ENCODE results near the gene UNC119. TPM values are rescaled to one million over a fixed set of nuclear protein-coding genes. Genes with fewer than 3 reads are reported as not detected.
A peak's percentile ranks its signal among the peaks of the same experiment; 100 is the strongest.

Gene UNC119
- total and polyA plus RNA-seq, 2 of the 13 experiments (the other 11 are each of a cell fraction or from before 2014, with no cell fraction given), result 10.4 to 63.1 TPM

DNA sequence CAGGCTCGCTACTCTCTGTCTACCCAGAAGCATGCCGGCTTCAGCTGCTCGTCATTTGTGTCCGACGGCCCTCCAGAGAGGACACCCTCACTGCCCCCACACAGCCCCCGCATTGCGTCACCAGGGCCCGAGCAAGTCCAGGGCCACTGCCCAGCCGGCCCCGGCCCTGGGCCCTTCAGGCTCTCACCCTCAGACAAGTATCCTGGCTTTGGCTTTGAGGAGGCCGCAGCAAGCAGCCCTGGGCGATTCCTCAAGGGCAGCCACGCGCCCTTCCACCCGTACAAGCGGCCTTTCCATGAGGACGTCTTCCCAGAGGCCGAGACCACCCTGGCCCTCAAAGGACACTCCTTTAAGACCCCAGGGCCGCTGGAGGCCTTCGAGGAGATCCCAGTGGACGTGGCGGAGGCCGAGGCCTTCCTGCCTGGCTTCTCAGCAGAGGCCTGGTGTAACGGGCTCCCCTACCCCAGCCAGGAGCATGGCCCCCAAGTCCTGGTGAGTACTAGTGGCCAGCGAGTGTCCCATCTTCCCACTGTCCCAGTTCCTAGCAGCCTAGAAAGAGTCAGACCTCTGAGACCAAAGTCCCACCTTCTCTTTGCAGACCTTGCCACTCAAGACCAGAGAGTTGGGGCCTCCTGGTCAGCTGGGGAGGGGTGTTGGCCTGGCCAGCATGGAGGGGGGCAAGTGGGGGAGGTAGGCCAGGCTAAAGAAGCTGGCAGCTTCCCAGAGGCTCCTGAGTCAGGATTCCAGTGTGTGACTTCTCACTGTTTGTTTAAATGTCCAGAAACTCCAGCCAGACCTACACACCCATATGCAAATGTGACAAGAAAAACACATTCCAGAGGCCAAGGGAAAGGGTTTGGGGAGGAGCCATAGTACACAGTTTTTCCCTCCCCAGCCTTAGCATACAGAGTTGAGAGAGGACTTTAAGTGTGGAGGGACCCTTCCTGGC lies 27.7 kb downstream of the UNC119 start (continued):
- TF ChIP-seq, protein P1, sequence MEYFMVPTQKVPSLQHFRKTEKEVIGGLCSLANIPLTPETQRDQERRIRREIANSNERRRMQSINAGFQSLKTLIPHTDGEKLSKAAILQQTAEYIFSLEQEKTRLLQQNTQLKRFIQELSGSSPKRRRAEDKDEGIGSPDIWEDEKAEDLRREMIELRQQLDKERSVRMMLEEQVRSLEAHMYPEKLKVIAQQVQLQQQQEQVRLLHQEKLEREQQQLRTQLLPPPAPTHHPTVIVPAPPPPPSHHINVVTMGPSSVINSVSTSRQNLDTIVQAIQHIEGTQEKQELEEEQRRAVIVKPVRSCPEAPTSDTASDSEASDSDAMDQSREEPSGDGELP (IDR thresholded peaks at IDR 0.05; ENCODE audit: borderline replicate concordance, low read depth), result peak; percentile 73; the same call in 1 of the 2 replicates
- TF ChIP-seq ZNF615 (CRISPR knock-in tag; IDR thresholded peaks at IDR 0.05; ENCODE audit: borderline replicate concordance), result no peak
- TF ChIP-seq, protein P2, sequence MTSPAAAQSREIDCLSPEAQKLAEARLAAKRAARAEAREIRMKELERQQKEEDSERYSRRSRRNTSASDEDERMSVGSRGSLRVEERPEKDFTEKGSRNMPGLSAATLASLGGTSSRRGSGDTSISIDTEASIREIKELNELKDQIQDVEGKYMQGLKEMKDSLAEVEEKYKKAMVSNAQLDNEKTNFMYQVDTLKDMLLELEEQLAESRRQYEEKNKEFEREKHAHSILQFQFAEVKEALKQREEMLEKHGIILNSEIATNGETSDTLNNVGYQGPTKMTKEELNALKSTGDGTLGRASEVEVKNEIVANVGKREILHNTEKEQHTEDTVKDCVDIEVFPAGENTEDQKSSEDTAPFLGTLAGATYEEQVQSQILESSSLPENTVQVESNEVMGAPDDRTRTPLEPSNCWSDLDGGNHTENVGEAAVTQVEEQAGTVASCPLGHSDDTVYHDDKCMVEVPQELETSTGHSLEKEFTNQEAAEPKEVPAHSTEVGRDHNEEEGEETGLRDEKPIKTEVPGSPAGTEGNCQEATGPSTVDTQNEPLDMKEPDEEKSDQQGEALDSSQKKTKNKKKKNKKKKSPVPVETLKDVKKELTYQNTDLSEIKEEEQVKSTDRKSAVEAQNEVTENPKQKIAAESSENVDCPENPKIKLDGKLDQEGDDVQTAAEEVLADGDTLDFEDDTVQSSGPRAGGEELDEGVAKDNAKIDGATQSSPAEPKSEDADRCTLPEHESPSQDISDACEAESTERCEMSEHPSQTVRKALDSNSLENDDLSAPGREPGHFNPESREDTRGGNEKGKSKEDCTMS (CRISPR knock-in tag; conservative IDR thresholded peaks at IDR 0.05), result no peak
- peak; percentile 18; the same call in 1 of the 2 replicates for TF ChIP-seq GABPB1 (CRISPR knock-in tag; IDR thresholded peaks at IDR 0.05)
- no peak for TF ChIP-seq PHF20 (CRISPR knock-in tag; IDR thresholded peaks at IDR 0.05)
- peak; percentile 34; the same call in 1 of the 2 replicates for TF ChIP-seq KDM2A (CRISPR knock-in tag; IDR thresholded peaks at IDR 0.05; ENCODE audit: borderline replicate concordance, low read depth)
- TF ChIP-seq ZNF790 (CRISPR knock-in tag; IDR thresholded peaks at IDR 0.05; ENCODE audit: borderline replicate concordance), result no peak
- TF ChIP-seq ZNF567 (CRISPR knock-in tag; IDR thresholded peaks at IDR 0.05; ENCODE audit: borderline replicate concordance), result no peak
- TF ChIP-seq, protein P3, sequence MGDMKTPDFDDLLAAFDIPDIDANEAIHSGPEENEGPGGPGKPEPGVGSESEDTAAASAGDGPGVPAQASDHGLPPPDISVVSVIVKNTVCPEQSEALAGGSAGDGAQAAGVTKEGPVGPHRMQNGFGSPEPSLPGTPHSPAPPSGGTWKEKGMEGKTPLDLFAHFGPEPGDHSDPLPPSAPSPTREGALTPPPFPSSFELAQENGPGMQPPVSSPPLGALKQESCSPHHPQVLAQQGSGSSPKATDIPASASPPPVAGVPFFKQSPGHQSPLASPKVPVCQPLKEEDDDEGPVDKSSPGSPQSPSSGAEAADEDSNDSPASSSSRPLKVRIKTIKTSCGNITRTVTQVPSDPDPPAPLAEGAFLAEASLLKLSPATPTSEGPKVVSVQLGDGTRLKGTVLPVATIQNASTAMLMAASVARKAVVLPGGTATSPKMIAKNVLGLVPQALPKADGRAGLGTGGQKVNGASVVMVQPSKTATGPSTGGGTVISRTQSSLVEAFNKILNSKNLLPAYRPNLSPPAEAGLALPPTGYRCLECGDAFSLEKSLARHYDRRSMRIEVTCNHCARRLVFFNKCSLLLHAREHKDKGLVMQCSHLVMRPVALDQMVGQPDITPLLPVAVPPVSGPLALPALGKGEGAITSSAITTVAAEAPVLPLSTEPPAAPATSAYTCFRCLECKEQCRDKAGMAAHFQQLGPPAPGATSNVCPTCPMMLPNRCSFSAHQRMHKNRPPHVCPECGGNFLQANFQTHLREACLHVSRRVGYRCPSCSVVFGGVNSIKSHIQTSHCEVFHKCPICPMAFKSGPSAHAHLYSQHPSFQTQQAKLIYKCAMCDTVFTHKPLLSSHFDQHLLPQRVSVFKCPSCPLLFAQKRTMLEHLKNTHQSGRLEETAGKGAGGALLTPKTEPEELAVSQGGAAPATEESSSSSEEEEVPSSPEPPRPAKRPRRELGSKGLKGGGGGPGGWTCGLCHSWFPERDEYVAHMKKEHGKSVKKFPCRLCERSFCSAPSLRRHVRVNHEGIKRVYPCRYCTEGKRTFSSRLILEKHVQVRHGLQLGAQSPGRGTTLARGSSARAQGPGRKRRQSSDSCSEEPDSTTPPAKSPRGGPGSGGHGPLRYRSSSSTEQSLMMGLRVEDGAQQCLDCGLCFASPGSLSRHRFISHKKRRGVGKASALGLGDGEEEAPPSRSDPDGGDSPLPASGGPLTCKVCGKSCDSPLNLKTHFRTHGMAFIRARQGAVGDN (CRISPR knock-in tag; IDR thresholded peaks at IDR 0.05), result peak; percentile 64; the same call in 1 of the 2 replicates
- TF ChIP-seq, protein P4, sequence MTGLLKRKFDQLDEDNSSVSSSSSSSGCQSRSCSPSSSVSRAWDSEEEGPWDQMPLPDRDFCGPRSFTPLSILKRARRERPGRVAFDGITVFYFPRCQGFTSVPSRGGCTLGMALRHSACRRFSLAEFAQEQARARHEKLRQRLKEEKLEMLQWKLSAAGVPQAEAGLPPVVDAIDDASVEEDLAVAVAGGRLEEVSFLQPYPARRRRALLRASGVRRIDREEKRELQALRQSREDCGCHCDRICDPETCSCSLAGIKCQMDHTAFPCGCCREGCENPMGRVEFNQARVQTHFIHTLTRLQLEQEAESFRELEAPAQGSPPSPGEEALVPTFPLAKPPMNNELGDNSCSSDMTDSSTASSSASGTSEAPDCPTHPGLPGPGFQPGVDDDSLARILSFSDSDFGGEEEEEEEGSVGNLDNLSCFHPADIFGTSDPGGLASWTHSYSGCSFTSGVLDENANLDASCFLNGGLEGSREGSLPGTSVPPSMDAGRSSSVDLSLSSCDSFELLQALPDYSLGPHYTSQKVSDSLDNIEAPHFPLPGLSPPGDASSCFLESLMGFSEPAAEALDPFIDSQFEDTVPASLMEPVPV (CRISPR knock-in tag; IDR thresholded peaks at IDR 0.05), result no peak
- TF ChIP-seq FOXK1 (CRISPR knock-in tag; IDR thresholded peaks at IDR 0.05; ENCODE audit: borderline replicate concordance, low read depth), result no peak
- TF ChIP-seq RXRB (CRISPR knock-in tag; IDR thresholded peaks at IDR 0.05; ENCODE audit: borderline replicate concordance), result no peak
- TF ChIP-seq SOX6 (IDR thresholded peaks at IDR 0.05), result no peak
- TF ChIP-seq SOX6 (CRISPR knock-in tag; IDR thresholded peaks at IDR 0.05), result peak; percentile 18; the same call in 1 of the 2 replicates
